OCI-LY1 (cell line): ENCODE results near the gene ARHGAP27.

ENCODE experiments used
- EZH2 ChIP-seq: fragments of 200-600 bp; sonication (generic), shearing (Covaris generic); IDR thresholded peaks from 2 replicates; pipeline ENCODE4 v1.8.0; 2017; ENCODE audit warnings: borderline replicate concordance, mixed run types, mild to moderate bottlenecking, antibody characterized with exemption, low read length, moderate library complexity, mixed read lengths
- TF ChIP-seq, protein P1 (sequence below): fragments of 200-600 bp; sonication (generic), shearing (Covaris generic); IDR thresholded peaks from 2 replicates; pipeline ENCODE4 v1.5.1; 2017; ENCODE audit warnings: mild to moderate bottlenecking, antibody characterized with exemption, low read length, moderate library complexity, mixed read lengths

DNA sequence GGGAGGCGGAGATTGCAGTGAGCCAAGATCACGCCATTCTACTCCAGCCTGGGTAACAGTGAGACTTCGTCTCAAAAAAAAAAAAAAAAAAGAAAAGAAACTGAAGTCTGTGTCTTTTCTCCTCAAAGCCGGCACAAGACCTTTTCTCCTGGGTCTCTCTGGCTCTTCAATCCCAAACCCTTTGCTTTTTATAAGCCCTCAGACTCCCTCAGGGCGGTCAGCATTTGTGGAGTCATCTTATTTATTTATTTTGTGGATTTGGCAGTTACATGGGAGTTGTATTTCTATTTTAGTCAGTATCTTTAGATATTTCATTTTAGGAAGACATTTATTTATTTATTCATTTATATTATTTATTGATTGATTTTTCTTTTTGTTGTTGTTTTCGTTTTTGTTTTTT lies 58.2 kb downstream of the ARHGAP27 start:
- TF ChIP-seq, protein P1, sequence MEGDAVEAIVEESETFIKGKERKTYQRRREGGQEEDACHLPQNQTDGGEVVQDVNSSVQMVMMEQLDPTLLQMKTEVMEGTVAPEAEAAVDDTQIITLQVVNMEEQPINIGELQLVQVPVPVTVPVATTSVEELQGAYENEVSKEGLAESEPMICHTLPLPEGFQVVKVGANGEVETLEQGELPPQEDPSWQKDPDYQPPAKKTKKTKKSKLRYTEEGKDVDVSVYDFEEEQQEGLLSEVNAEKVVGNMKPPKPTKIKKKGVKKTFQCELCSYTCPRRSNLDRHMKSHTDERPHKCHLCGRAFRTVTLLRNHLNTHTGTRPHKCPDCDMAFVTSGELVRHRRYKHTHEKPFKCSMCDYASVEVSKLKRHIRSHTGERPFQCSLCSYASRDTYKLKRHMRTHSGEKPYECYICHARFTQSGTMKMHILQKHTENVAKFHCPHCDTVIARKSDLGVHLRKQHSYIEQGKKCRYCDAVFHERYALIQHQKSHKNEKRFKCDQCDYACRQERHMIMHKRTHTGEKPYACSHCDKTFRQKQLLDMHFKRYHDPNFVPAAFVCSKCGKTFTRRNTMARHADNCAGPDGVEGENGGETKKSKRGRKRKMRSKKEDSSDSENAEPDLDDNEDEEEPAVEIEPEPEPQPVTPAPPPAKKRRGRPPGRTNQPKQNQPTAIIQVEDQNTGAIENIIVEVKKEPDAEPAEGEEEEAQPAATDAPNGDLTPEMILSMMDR, result no peak
- no peak for TF ChIP-seq EZH2
